Stimulated activated naive CD8-positive, alpha-beta T cell treated with anti-CD3 and anti-CD28 coated beads, Interleukin-15, Interleukin-2, amounts not matched to agents 100 ng/mL and 50 ng/mL, for 24 hours (primary cell): ENCODE results near the gene CCL16.

Source experiments
- H3K27ac Mint-ChIP-seq: one replicate; pipeline ENCODE4 v1.8.0; 2021; ENCODE audit warnings: mild to moderate bottlenecking, mixed read lengths
- H3K27me3 Mint-ChIP-seq: one replicate; pipeline ENCODE4 v1.8.0; 2021; ENCODE audit warnings: mixed read lengths
- H3K36me3 Mint-ChIP-seq: one replicate; pipeline ENCODE4 v1.8.0; 2021; ENCODE audit warnings: low read depth, mixed read lengths
- H3K4me1 Mint-ChIP-seq: one replicate; pipeline ENCODE4 v1.8.0; 2021; ENCODE audit warnings: low read depth, mixed read lengths
- H3K4me3 Mint-ChIP-seq: one replicate; pipeline ENCODE4 v1.8.0; 2021; ENCODE audit warnings: mild to moderate bottlenecking, mixed read lengths
- H3K9me3 Mint-ChIP-seq: one replicate; pipeline ENCODE4 v1.8.0; 2021; ENCODE audit warnings: mixed read lengths

CCL16 gene

GRCh38 chr17:35936063-35936462, 45.2 kb downstream of the CCL16 start:
- H3K9me3 Mint-ChIP-seq: no peaks in the 10 kb centered on the region
- no peak overlapping the region for H3K27ac Mint-ChIP-seq
- H3K27me3 Mint-ChIP-seq: no peaks in the 10 kb centered on the region
- no peak overlapping the region for H3K4me3 Mint-ChIP-seq
- peaks cover 6% of the 10 kb centered on the region for H3K4me1 Mint-ChIP-seq
- no peaks in the 10 kb centered on the region for H3K36me3 Mint-ChIP-seq

DNA sequence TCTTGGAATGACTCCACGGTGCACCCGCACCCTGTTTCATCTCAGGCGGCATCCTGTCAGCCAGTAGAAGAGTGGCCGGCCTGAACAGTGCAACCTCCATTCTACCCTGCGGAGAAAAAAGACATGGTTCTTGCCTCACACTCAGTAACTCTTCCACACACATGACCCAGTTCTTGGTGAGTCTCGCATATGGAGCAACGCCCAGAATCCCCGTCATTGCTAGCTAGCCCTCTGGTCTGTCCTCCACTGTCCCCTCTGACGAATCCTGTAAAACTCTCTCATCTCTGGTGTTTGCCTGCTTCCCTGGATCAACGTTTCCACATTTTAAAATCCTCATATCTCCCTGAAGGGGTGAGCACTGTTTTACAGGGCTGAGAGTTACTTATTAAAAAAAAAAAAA, 46.5 kb downstream of the CCL16 start:
- no peak overlapping the region for H3K4me3 Mint-ChIP-seq
- no peaks in the 10 kb centered on the region for H3K36me3 Mint-ChIP-seq
- peaks cover 18% of the 10 kb centered on the region for H3K4me1 Mint-ChIP-seq
- H3K27ac Mint-ChIP-seq: no peak overlapping the region
- no peaks in the 10 kb centered on the region for H3K27me3 Mint-ChIP-seq
- no peaks in the 10 kb centered on the region for H3K9me3 Mint-ChIP-seq

GRCh38 chr17:35932586-35932985, 48.7 kb downstream of the CCL16 start:
- H3K27me3 Mint-ChIP-seq: peaks cover 3% of the 10 kb centered on the region
- peaks cover 22% of the 10 kb centered on the region for H3K4me1 Mint-ChIP-seq
- no peak overlapping the region for H3K27ac Mint-ChIP-seq
- no peak overlapping the region for H3K4me3 Mint-ChIP-seq
- H3K9me3 Mint-ChIP-seq: no peaks in the 10 kb centered on the region
- H3K36me3 Mint-ChIP-seq: peaks cover 6% of the 10 kb centered on the region

DNA sequence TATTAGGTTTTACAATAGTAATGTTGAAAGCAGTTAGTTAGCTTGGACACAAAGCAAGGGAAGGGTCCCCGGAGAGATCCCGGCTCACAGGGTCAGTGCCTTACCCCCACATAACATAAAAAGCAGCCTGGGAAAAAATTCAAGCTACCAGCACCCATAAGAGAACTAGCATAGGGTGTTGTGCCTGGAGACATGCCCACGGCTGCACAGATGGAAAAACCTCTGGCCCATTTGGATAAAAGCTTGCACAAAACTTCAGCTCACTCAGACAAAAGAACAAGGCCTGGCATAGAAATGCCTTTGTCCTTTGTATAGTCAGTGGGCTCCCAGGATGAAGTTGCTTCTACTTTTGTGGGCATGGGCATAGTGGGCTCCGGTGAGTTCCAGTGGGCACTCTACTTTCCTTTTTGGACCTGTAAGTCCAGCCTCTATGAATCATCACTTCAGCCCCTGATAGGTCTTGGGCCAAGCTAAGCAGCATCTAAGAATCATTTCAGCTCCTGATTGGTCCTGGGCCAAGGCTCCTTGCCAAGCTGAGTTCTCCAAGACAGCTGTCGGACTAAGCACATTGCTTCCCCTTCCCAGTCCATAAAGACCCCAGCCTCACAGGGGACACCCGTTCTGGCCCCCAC, 49.4 kb downstream of the CCL16 start:
- Mint-ChIP-seq H3K27me3 (peaks cover 3% of the 10 kb centered on the region), H3K9me3 (no peaks in the 10 kb centered on the region), H3K4me3 (no peak overlapping the region), H3K4me1 (peaks cover 22% of the 10 kb centered on the region), H3K27ac (no peak overlapping the region), H3K36me3 (peaks cover 6% of the 10 kb centered on the region)

GRCh38 chr17:35930211-35931065, 50.9 kb downstream of the CCL16 start, which contains the start of gene RDM1:
Gene RDM1 (minus strand): TSS chr17:35930773. CDS start chr17:35930727, 46 bp downstream.
- Mint-ChIP-seq H3K9me3 (no peaks in the 10 kb centered on the region), H3K36me3 (peaks cover 6% of the 10 kb centered on the region), H3K27me3 (peaks cover 3% of the 10 kb centered on the region), H3K27ac (peak within 1 kb of the TSS; percentile 86), H3K4me1 (peaks cover 22% of the 10 kb centered on the region), H3K4me3 (peak within 1 kb of the TSS; percentile 87)

GRCh38 chr17:35927714-35928113, 53.6 kb downstream of the CCL16 start:
- H3K27me3 Mint-ChIP-seq: peaks cover 3% of the 10 kb centered on the region
- peaks cover 6% of the 10 kb centered on the region for H3K36me3 Mint-ChIP-seq
- H3K4me3 Mint-ChIP-seq: no peak overlapping the region
- H3K4me1 Mint-ChIP-seq: peaks cover 22% of the 10 kb centered on the region
- H3K27ac Mint-ChIP-seq: no peak overlapping the region
- no peaks in the 10 kb centered on the region for H3K9me3 Mint-ChIP-seq
